OCI-LY7 (cell line): ENCODE data around the gene BMI1. TPM values are rescaled to one million over a fixed set of nuclear protein-coding genes. Genes with fewer than 3 reads are reported as not detected.

Experiments used
- Bru-seq: library from RNA; stranded (reverse); fragments of 400-500 nt; gene quantifications from one replicate; lab custom pipeline; 2021; lab: Mats Ljungman, UMichigan
- BruChase-seq, 2 experiments: library from RNA; stranded (reverse); fragments of 400-500 nt; gene quantifications; one replicate each; lab custom pipeline; 2021; lab: Mats Ljungman, UMichigan
- BruUV-seq: library from RNA; stranded (reverse); fragments of 400-500 nt; replicated peaks from 2 replicates; lab custom pipeline; 2021; lab: Mats Ljungman, UMichigan
- CTCF ChIA-PET: fragments of 300-600 bp; sonication (Branson Sonifier 250); formaldehyde crosslinking; loops from one replicate; lab custom pipeline; 2022; ENCODE audit warnings: antibody characterized with exemption; ENCODE audit not compliant: unreplicated experiment; lab: Charles Lee
- POLR2A ChIA-PET: fragments of 300-600 bp; sonication (Branson Sonifier 250); formaldehyde crosslinking; loops from one replicate; lab custom pipeline; 2022; ENCODE audit warnings: antibody characterized with exemption; lab: Charles Lee
- DNase-seq: peaks from one replicate; pipeline ENCODE4 v3.0.0-alpha.2; 2015; ENCODE audit warnings: low spot score
- H2AFZ ChIP-seq: fragments of 200-600 bp; sonication (generic), shearing (Covaris generic); 2 replicates; pipeline ENCODE4 v1.6.1; 2014; ENCODE audit warnings: mild to moderate bottlenecking, antibody characterized with exemption, low read length, moderate library complexity
- H3K27ac ChIP-seq: fragments of 200-600 bp; sonication (generic); 2 replicates; pipeline ENCODE4 v1.5.1; 2014; ENCODE audit warnings: mixed run types, low read depth, mild to moderate bottlenecking, moderate library complexity, low read length, inconsistent platforms; ENCODE audit not compliant: poor library complexity, severe bottlenecking
- H3K36me3 ChIP-seq: fragments of 200-600 bp; sonication (generic); 2 replicates; pipeline ENCODE4 v1.6.1; 2014; ENCODE audit warnings: mild to moderate bottlenecking, antibody characterized with exemption, low read length, moderate library complexity, mixed read lengths; ENCODE audit not compliant: insufficient read depth
- H3K4me1 ChIP-seq: fragments of 200-600 bp; sonication (generic); 2 replicates; pipeline ENCODE4 v1.5.1; 2014; ENCODE audit warnings: mild to moderate bottlenecking, low read length; ENCODE audit not compliant: insufficient read depth, poor library complexity, severe bottlenecking
- H3K4me2 ChIP-seq: fragments of 200-600 bp; sonication (generic); 2 replicates; pipeline ENCODE4 v1.6.1; 2014; ENCODE audit warnings: mild to moderate bottlenecking, low read length
- H3K4me3 ChIP-seq: fragments of 200-600 bp; sonication (generic); 2 replicates; pipeline ENCODE4 v1.5.1; 2014; ENCODE audit warnings: mild to moderate bottlenecking, low read depth, low read length; ENCODE audit not compliant: poor library complexity, severe bottlenecking
- H3K79me2 ChIP-seq: fragments of 200-600 bp; sonication (generic); 2 replicates; pipeline ENCODE4 v1.6.1; 2016; ENCODE audit warnings: low read depth, mild to moderate bottlenecking, low read length, moderate library complexity, mixed read lengths; ENCODE audit not compliant: insufficient read depth
- H3K9me2 ChIP-seq: fragments of 200-600 bp; sonication (generic); 2 replicates; pipeline ENCODE4 v1.6.1; 2016; ENCODE audit warnings: mild to moderate bottlenecking, low read length, mixed read lengths; ENCODE audit not compliant: insufficient read depth
- H3K9me3 ChIP-seq: fragments of 200-600 bp; sonication (generic); 2 replicates; pipeline ENCODE4 v1.6.1; 2014; ENCODE audit warnings: mild to moderate bottlenecking, mixed run types, low read length, mixed read lengths
- H4K20me1 ChIP-seq: fragments of 200-600 bp; sonication (generic); 2 replicates; pipeline ENCODE4 v1.6.1; 2014; ENCODE audit warnings: mild to moderate bottlenecking, antibody characterized with exemption, low read length, moderate library complexity, mixed read lengths; ENCODE audit not compliant: insufficient read depth
- EZH2phosphoT487 ChIP-seq: fragments of 200-600 bp; sonication (generic); IDR thresholded peaks from 2 replicates; pipeline ENCODE4 v1.6.1; 2018; ENCODE audit warnings: low read depth, borderline replicate concordance, mild to moderate bottlenecking, mixed run types, antibody characterized with exemption, low read length, moderate library complexity, mixed read lengths
- intact Hi-C: fragments of 100-400 bp; cut with micrococcal nuclease; formaldehyde crosslinking; loops from one replicate; pipeline ENCODE4 v1.10.0; 2022; ENCODE audit not compliant: unreplicated experiment
- long read RNA-seq: library from polyadenylated mRNA; stranded (forward); transcript quantifications from one replicate; pipeline ENCODE4 v2.0.0, GENCODE V29; 2022
- total RNA-seq, 2 experiments: library from RNA; depleted of rRNA in 1 of 2; stranded (reverse); fragments of >200 nt in 1 of 2; shearing (Covaris generic) in 1 of 2; gene quantifications; 2 replicates each; pipeline ENCODE4 v1.2.3, GENCODE V29; 2014 to 2022
- TF ChIP-seq, protein P1 (sequence below): fragments of 200-600 bp; sonication (generic); conservative IDR thresholded peaks from 2 replicates; pipeline ENCODE4 v1.5.1; 2014; ENCODE audit warnings: mild to moderate bottlenecking, antibody characterized with exemption, low read length, moderate library complexity, mixed read lengths

The BMI1 gene
- total RNA-seq (2014; rRNA removed; shearing (Covaris generic)) (5.7 and 7.4 TPM in 2 replicates), total RNA-seq (2022) (17.8 and 19.4 TPM in 2 replicates), Bru-seq, nascent RNA (percentile 66 among the genes with signal in this experiment), BruChase-seq, experiment 1, labeled RNA remaining after a 6-hour chase (percentile 96 among the genes with signal in this experiment), BruChase-seq, experiment 2, labeled RNA remaining after a 2-hour chase (percentile 96 among the genes with signal in this experiment)
- long read RNA-seq, transcript BMI1-201 (10 exons, 3,428 nt), result major isoform, 30 of 36 reads
- long read RNA-seq, partial matches to known transcripts, result 2 of 36 reads
- long read RNA-seq, other reads (novel, unspliced or antisense), result 4 of 36 reads

DNA sequence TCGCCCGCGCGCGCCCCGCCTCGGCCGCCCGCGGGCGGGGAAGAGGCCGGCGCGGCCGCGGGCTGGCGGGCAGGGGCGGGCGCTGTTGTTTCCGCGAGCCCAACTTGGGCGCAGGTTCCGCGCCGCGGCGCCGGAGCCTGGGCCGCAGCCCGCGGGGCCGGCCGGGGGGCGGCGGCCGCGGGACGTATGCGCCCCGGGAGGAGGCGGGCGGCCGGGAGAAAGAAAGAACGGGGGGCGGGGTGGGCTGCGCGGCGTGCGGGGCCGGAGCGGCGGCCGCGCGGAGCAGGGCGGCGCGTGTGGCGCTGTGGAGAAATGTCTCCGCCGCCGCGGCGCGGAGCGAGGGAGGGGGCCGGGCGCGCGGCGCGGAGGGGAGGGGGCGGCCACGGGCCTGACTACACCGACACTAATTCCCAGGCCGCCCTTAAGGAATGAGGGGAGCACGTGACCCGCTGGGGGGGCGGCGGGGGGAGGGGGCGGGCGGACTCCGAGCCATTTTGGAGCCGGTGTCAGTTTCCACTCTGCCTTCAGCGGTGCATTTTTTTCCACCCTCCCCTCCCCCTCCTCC is at the start of gene BMI1:
TSS of gene BMI1 (plus strand) at position 509 of the 565 bp plus-strand sequence. CDS start 5,351 bp downstream, outside the sequence.
- ChIA-PET POLR2A (no interaction called here), CTCF (no interaction called here)
- H3K4me1 ChIP-seq, result peaks cover 32% of the 10 kb centered on the region
- peaks cover 47% of the 10 kb centered on the region for H4K20me1 ChIP-seq
- no peaks in the 10 kb centered on the region for H3K9me3 ChIP-seq
- 0 out of 2 replicates have a peak, but pooled peaks cover 11% of the 10 kb centered on the region for H3K79me2 ChIP-seq
- BruUV-seq, result no TSS peak
- H3K4me2 ChIP-seq, result peak within 1 kb of the TSS; percentile 85
- H3K27ac ChIP-seq, result no peak within 1 kb of the TSS
- no peaks in the 10 kb centered on the region for H3K9me2 ChIP-seq
- TF ChIP-seq, protein P1, sequence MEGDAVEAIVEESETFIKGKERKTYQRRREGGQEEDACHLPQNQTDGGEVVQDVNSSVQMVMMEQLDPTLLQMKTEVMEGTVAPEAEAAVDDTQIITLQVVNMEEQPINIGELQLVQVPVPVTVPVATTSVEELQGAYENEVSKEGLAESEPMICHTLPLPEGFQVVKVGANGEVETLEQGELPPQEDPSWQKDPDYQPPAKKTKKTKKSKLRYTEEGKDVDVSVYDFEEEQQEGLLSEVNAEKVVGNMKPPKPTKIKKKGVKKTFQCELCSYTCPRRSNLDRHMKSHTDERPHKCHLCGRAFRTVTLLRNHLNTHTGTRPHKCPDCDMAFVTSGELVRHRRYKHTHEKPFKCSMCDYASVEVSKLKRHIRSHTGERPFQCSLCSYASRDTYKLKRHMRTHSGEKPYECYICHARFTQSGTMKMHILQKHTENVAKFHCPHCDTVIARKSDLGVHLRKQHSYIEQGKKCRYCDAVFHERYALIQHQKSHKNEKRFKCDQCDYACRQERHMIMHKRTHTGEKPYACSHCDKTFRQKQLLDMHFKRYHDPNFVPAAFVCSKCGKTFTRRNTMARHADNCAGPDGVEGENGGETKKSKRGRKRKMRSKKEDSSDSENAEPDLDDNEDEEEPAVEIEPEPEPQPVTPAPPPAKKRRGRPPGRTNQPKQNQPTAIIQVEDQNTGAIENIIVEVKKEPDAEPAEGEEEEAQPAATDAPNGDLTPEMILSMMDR, result no peak
- no peak for TF ChIP-seq EZH2phosphoT487
- H3K4me3 ChIP-seq, result peak within 1 kb of the TSS; percentile 80
- H2AFZ ChIP-seq, result peak within 1 kb of the TSS; percentile 63; the same call in 1 of the 2 replicates
- no peaks in the 10 kb centered on the region for H3K36me3 ChIP-seq
- DNase-seq, result peak; percentile 55
- intact Hi-C loops, result loop anchor here (1.0 to 5.0 kb wide), 3 partner anchors 58 to 788 kb away; partner anchors contain the start of gene MLLT10

DNA sequence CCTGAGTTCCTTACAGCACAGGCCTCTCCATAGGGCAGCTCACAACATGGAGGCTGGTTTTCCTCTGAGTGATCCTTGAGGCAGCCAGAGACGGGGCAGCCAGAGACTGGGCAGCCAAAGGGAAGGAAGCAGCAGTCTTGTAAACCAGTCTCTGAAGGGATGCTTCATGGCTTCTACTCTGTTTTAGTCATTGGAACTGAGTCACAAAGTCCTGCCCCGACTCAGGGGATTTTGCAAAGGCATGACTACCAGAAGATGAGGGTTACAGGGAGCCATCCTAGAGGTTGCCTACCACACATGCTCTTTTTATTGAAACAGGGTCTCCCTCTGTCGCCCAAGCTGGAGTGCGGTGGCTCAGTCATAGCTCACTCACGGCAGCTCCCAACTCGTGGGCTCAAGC is 49.1 kb upstream of the BMI1 start:
- H4K20me1 ChIP-seq, result no peaks in the 10 kb centered on the region
- DNase-seq, result no peak
- no peaks in the 10 kb centered on the region for H3K9me2 ChIP-seq
- H2AFZ ChIP-seq, result no peak overlapping the region
- POLR2A ChIA-PET, result no interaction called here
- BruUV-seq, result no TSS peak
- no peaks in the 10 kb centered on the region for H3K4me1 ChIP-seq
- no peaks in the 10 kb centered on the region for H3K36me3 ChIP-seq
- H3K9me3 ChIP-seq, result no peaks in the 10 kb centered on the region
- no peak overlapping the region for H3K27ac ChIP-seq
- CTCF ChIA-PET, result interaction anchor here (0.6 kb wide), 1 partner anchor 899 kb away, joined by 3 read pairs; no protein-coding TSS in a partner anchor
- no peak overlapping the region for H3K4me2 ChIP-seq
- H3K79me2 ChIP-seq, result no peaks in the 10 kb centered on the region
- intact Hi-C loops, result no loop called here
- no peak overlapping the region for H3K4me3 ChIP-seq
- TF ChIP-seq, protein P1, result no peak
- no peak for TF ChIP-seq EZH2phosphoT487

DNA sequence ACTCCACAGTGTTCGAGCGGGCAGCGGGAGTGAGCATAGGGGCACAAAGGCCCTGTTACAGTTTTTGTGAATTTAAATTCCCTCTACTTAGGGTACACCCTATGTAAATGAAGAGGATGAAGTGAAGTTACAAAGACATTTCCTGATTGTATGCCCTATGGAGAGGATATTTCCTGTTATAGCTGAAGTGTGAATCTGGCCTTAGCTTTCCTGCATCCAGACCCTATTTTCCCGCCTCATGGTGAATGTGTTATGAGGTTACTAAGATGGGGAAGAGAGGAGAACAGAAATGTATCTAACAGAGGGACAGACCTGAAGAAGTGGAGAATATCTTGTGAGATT is 42.5 kb upstream of the BMI1 start:
- BruUV-seq, result no TSS peak
- no peak overlapping the region for H2AFZ ChIP-seq
- H3K4me2 ChIP-seq, result no peak overlapping the region
- no peak for TF ChIP-seq EZH2phosphoT487
- TF ChIP-seq, protein P1, result no peak
- no peaks in the 10 kb centered on the region for H3K36me3 ChIP-seq
- intact Hi-C loops, result no loop called here
- H3K79me2 ChIP-seq, result no peaks in the 10 kb centered on the region
- no peak for DNase-seq
- H3K9me3 ChIP-seq, result no peaks in the 10 kb centered on the region
- no peaks in the 10 kb centered on the region for H3K9me2 ChIP-seq
- ChIA-PET CTCF (no interaction called here), POLR2A (interaction anchor here (1.1 kb wide), 1 partner anchor 8 kb away, joined by 4 read pairs; no protein-coding TSS in a partner anchor)
- no peak overlapping the region for H3K27ac ChIP-seq
- H4K20me1 ChIP-seq, result no peaks in the 10 kb centered on the region
- H3K4me3 ChIP-seq, result no peak overlapping the region
- no peaks in the 10 kb centered on the region for H3K4me1 ChIP-seq
